PC-3 (cell line): ENCODE data around the gene SMCO1.

ENCODE experiments used
- EZH2phosphoT487 ChIP-seq: fragments of 300-600 bp; sonication (generic); IDR thresholded peaks from 2 replicates; pipeline ENCODE4 v1.6.1; 2018; ENCODE audit warnings: mild to moderate bottlenecking, antibody characterized with exemption, low read length, borderline replicate concordance
- TF ChIP-seq, protein P1 (sequence below): fragments of 300-600 bp; sonication (generic); conservative IDR thresholded peaks from 2 replicates; pipeline ENCODE4 v1.5.1; 2017; ENCODE audit warnings: antibody characterized with exemption, low read depth, mild to moderate bottlenecking, low read length

DNA sequence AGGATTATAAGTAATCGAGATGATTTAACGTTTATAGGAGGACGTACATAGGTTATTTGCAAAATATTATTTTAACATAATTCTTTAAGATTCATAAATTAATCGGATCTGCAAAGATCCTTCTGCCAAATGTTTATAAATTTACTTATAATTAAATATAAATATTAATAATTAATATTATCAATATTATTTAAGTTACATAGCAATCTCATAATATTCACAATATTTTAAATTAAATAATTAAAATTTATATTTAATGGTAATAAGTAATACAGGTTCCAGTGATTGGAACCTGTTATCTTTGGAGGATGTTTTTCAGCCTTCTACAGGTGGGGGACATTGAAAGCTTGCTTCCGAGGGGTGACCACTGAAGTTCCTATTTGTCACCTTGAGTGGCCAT is 37.1 kb upstream of the SMCO1 start:
- TF ChIP-seq, protein P1, sequence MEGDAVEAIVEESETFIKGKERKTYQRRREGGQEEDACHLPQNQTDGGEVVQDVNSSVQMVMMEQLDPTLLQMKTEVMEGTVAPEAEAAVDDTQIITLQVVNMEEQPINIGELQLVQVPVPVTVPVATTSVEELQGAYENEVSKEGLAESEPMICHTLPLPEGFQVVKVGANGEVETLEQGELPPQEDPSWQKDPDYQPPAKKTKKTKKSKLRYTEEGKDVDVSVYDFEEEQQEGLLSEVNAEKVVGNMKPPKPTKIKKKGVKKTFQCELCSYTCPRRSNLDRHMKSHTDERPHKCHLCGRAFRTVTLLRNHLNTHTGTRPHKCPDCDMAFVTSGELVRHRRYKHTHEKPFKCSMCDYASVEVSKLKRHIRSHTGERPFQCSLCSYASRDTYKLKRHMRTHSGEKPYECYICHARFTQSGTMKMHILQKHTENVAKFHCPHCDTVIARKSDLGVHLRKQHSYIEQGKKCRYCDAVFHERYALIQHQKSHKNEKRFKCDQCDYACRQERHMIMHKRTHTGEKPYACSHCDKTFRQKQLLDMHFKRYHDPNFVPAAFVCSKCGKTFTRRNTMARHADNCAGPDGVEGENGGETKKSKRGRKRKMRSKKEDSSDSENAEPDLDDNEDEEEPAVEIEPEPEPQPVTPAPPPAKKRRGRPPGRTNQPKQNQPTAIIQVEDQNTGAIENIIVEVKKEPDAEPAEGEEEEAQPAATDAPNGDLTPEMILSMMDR = no peak
- no peak for TF ChIP-seq EZH2phosphoT487
